Heart left ventricle (tissue), 13 donors: ENCODE data around the gene RBM33.

Source experiments
- POLR2A ChIP-seq, 2 donors: fragments of 450-650 bp; IDR thresholded peaks; one replicate each; pipeline ENCODE4 v1.6.1; 2017; ENCODE audit warnings: antibody characterized with exemption in 2 of 2, mild to moderate bottlenecking in 2 of 2, moderate library complexity in 2 of 2
- TF ChIP-seq, protein P1 (sequence below), 12 donors: fragments of 200-600 bp; sonication (generic) in 4 of 12; IDR thresholded peaks; one replicate each; pipeline versions ENCODE4 v1.5.0 to v1.8.0; 2018 to 2022; ENCODE audit warnings: antibody characterized with exemption in 12 of 12, mild to moderate bottlenecking in 5 of 12
- donor health status: ischemic (EF 13 %, LVEDD 7.1; RV severe dilation, severe dysfunction).
- donor health status: DM: no; HTN: yes; CAD: no.
- donor health status: DM: no; HTN: no; CAD: no.
- donor health status: ischemic (EF 25% LVEDD 6.9; RV normal size, moderate dysfunction).
- donor health status: ischemic (EF 25% LVEDD 5.7; RV mildly dilated, moderate dysfunction).
- donor health status: ischemic (EF 35%, LVEDD 5.7; RV mildly dilated, moderate dysfunction).
- donor health status: nonischemic (EF 11% LVEDD 7.7; RV severe dilation, severe dysfunction).
- donor health status: DM: yes; HTN: yes; CAD: no.
- donor health status: PGD.
- donor health status: ischemic (EF 29% LVEDD 5.4; RV normal size, mild dysfunction).
- donor health status: nonischemic (EF 23%, LVEDD 6.1; RV moderate dilation, normal function).

DNA sequence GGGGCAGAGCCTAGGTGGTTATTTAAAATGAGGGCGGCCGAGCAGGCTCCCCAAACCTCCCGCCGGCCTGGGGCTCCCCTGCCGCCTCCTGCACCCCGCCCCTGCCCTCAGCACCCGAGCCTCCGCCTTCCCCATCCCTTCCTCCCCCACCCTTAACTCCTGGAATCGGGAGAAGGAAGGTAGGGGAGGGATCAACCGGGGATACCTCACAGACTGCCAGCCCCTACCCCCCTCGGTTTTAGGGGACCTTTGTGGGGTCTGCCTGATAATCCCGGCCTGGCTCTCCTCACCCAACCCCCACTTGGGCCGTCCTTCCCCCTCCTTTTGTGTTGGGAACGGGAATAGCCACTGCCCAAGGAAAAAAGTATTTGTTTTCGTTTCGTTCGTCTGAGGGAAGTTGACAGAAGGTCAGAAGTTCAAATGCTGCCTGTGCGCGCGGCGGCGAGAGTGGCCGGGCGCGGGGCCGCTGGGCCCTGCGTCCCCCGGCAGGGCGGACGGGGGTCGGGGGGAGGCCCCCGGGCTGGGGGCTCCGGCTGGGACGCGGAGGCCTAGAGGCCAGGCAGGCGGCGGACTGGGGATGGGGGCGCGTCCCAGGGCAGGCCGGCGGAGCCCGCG, 165.0 kb downstream of the RBM33 start:
- TF ChIP-seq, protein P1, sequence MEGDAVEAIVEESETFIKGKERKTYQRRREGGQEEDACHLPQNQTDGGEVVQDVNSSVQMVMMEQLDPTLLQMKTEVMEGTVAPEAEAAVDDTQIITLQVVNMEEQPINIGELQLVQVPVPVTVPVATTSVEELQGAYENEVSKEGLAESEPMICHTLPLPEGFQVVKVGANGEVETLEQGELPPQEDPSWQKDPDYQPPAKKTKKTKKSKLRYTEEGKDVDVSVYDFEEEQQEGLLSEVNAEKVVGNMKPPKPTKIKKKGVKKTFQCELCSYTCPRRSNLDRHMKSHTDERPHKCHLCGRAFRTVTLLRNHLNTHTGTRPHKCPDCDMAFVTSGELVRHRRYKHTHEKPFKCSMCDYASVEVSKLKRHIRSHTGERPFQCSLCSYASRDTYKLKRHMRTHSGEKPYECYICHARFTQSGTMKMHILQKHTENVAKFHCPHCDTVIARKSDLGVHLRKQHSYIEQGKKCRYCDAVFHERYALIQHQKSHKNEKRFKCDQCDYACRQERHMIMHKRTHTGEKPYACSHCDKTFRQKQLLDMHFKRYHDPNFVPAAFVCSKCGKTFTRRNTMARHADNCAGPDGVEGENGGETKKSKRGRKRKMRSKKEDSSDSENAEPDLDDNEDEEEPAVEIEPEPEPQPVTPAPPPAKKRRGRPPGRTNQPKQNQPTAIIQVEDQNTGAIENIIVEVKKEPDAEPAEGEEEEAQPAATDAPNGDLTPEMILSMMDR (IDR thresholded peaks at IDR 0.05): no peak
- TF ChIP-seq POLR2A (IDR thresholded peaks at IDR 0.05): no peak
